ENCODE data around the gene TP53BP1. TPM values are rescaled to one million over a fixed set of nuclear protein-coding genes. Genes with fewer than 3 reads are reported as not detected.
A peak's percentile ranks its signal among the peaks of the same experiment; 100 is the strongest.

TP53BP1 gene
- total and polyA plus RNA-seq, 2 experiments from 2014 or later, result 20.1 to 46.4 TPM

DNA sequence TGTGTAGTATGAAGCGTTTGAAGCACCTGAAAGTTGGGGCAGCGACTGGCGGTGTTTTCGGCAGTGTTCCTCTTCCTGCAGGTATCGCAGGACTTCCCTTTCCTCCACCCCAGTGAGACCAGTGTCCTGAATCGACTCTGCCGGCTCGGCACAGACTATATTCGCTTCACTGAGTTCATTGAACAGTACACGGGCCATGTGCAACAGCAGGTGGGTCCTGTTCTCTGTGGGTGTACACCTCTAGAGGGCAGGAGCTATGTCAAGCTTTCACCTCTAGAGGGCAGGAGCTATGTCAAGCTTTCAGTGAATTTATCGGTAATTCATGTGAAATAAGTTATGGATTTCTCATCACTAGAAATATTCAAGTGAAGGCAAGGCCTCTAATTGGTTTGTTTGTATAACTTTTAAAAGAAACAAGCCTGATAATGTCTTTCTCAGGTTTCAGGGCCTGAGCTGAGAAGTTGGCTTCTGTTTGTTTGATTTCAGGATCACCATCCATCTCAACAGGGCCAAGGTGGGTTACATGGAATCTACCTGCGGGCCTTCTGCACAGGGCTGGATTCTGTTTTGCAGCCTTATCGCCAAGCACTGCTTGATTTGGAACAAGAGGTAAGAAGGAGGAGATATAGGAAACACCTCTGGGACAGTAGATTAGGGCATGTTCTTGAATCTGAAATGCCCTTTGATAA lies 116.8 kb downstream of the TP53BP1 start:
- no peak overlapping the region for H3K9ac ChIP-seq
- no peak overlapping the region for H3K4me2 ChIP-seq (ENCODE audit: unreplicated experiment)
- H3K79me2 ChIP-seq (ENCODE audit: insufficient read depth), result peaks cover 16% of the 10 kb centered on the region
- no peak overlapping the region for H3K27ac ChIP-seq
- no peaks in the 10 kb centered on the region for H3K27me3 ChIP-seq (replicated peaks; ENCODE audit: insufficient read depth)
- 82 to 87% methylated on average over 13 of the region's 13 CpGs for WGBS, 2 experiments (ENCODE audit: low coverage in 1 of 2, low lambda C conversion rate in 2 of 2, missing lambda C conversion rate in 2 of 2)
- no peaks in the 10 kb centered on the region; the same call in 1 of the 2 replicates for H3K4me1 ChIP-seq (ENCODE audit: insufficient read depth)
- in situ Hi-C loops (cut with MboI), result no loop called here
- no peak overlapping the region for H3K4me3 ChIP-seq
- H3K36me3 ChIP-seq (ENCODE audit: low read depth), result peaks cover 11% of the 10 kb centered on the region; the same call in 1 of the 2 replicates
- H2AFZ ChIP-seq, result no peak overlapping the region
- H3K9me2 ChIP-seq (ENCODE audit: insufficient read depth), result no peaks in the 10 kb centered on the region
- no peaks in the 10 kb centered on the region for H3F3A ChIP-seq (ENCODE audit: insufficient read depth)
- DNase-seq, result peak; percentile 61
- TF ChIP-seq EZH2 (IDR thresholded peaks at IDR 0.05; ENCODE audit: insufficient read depth, poor library complexity, severe bottlenecking), result no peak
- TF ChIP-seq EZH2phosphoT487 (IDR thresholded peaks at IDR 0.05; ENCODE audit: insufficient read depth, low read depth), result no peak
- H4K20me1 ChIP-seq (ENCODE audit: insufficient read depth), result no peaks in the 10 kb centered on the region
- H3K9me3 ChIP-seq (ENCODE audit: low read depth), result no peaks in the 10 kb centered on the region

DNA sequence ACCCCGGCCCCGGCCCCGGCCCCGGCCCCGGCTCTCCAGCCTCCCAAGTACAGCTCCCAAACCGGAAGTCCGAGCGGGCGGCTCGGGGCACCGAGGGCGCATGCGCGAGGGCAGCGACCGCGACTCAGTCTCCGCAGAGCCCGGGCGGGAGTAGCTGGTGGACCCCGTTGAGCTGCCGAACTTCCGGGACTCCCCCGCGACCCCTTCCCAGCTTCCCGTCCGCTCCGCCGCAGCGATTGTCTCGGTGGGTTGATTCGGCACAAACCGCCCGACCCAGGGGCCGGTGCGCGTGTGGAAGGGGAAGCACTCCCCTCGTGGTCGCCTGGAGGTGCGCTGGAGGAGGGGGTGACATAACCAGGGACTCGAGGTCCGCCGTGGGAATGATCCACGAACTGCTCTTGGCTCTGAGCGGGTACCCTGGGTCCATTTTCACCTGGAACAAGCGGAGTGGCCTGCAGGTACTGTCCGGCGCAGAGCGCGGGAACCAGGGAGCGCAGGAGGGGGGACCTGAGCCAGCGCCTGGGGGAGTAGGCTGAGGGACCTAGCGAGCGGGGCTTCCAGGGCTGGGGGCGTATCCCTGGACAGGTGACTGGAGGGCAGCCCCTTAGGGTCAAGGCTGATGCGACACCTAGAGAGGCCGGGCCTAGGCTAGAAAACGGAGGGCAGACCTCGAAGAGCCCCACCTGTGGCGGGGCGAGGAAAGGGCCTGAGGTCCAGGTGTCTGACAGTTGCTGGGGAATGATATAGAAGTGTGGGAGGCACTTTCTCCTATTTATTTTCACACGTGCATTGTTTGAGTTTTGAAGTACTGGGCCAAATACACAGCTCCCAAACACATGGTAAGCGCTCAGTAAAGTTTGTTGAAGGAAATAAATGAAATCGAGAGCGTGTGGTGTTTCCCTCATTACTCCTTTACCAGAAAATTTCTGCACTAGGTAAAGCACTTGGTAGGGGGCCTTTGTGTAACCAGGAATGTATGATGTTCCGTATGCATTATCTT lies 121.7 kb downstream of the TP53BP1 start, which contains the start of the genes TUBGCP4 and ZSCAN29:
Gene TUBGCP4, plus strand, starts transcription at position 127 of the 1,000 bp plus-strand sequence. Its CDS starts 254 bp downstream, at position 381.
Gene ZSCAN29, minus strand, starts transcription at position 69 of the 1,000 bp plus-strand sequence. CDS start 1,130 bp downstream, outside the sequence.
- WGBS, 2 experiments (ENCODE audit: low coverage in 1 of 2, low lambda C conversion rate in 2 of 2, missing lambda C conversion rate in 2 of 2), result 3 to 4% methylated on average over 58 to 61 of the region's 66 CpGs
- Histone ChIP-seq H3K27ac (no peak within 1 kb of the TSS), H3F3A (ENCODE audit: insufficient read depth) (no peaks in the 10 kb centered on the region), H3K9me3 (ENCODE audit: low read depth) (no peaks in the 10 kb centered on the region), H3K9me2 (ENCODE audit: insufficient read depth) (no peaks in the 10 kb centered on the region), H3K27me3 (replicated peaks; ENCODE audit: insufficient read depth) (no peaks in the 10 kb centered on the region), H3K4me1 (ENCODE audit: insufficient read depth) (no peaks in the 10 kb centered on the region; the same call in 1 of the 2 replicates), H3K36me3 (ENCODE audit: low read depth) (peaks cover 13% of the 10 kb centered on the region; the same call in 1 of the 2 replicates), H3K4me2 (ENCODE audit: unreplicated experiment) (peak within 1 kb of the TSS; percentile 97), H4K20me1 (ENCODE audit: insufficient read depth) (no peaks in the 10 kb centered on the region), H2AFZ (peak within 1 kb of the TSS; percentile 96), H3K9ac (peak within 1 kb of the TSS; percentile 75), H3K79me2 (ENCODE audit: insufficient read depth) (peaks cover 41% of the 10 kb centered on the region), H3K4me3 (peak within 1 kb of the TSS; percentile 86)
- in situ Hi-C loops (cut with MboI), result no loop called here
- peak; percentile 86 for DNase-seq
- TF ChIP-seq EZH2 (IDR thresholded peaks at IDR 0.05; ENCODE audit: insufficient read depth, poor library complexity, severe bottlenecking), result no peak
- TF ChIP-seq EZH2phosphoT487 (IDR thresholded peaks at IDR 0.05; ENCODE audit: insufficient read depth, low read depth), result no peak

DNA sequence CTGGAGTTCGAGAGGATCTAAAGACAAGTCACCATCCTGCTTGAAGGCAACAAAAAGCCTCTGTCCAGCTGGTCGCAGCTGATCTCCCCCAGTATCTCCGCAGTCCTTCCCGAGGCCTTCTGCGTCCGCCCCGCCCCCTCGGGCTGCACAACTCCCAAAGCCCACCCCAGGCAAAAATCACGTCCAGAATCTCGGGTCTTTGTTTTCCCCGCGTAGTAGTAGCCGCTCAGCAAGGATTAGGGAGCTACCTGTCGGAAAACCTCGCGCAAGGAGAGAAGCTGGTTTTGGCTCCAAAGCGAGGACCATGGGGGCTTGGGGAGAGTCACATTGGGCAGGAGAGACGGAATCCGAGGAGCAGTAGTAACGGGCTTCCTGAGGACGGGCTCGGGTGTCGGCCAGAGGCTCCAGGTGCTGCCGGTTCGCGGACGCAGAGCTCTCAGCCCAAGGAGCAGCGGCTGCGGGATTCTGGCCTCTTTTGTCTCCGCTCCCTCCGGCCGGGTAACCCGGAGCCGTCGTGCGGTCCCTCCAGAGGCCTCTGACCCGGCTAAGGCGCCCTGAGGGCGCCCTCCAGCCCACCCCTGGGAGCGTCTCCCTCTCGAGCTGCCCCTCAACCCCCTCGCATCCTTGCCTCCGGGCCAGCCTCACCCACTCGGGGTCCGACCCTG lies 122.5 kb downstream of the TP53BP1 start:
- no peak for TF ChIP-seq EZH2phosphoT487 (IDR thresholded peaks at IDR 0.05; ENCODE audit: insufficient read depth, low read depth)
- no peak for TF ChIP-seq EZH2 (IDR thresholded peaks at IDR 0.05; ENCODE audit: insufficient read depth, poor library complexity, severe bottlenecking)
- peak overlapping the region; percentile 96 for H2AFZ ChIP-seq
- peak overlapping the region; percentile 86 for H3K4me3 ChIP-seq
- H3K9me3 ChIP-seq (ENCODE audit: low read depth), result no peaks in the 10 kb centered on the region
- no peaks in the 10 kb centered on the region for H4K20me1 ChIP-seq (ENCODE audit: insufficient read depth)
- peak overlapping the region; percentile 97 for H3K4me2 ChIP-seq (ENCODE audit: unreplicated experiment)
- DNase-seq, result peak; percentile 65
- peaks cover 41% of the 10 kb centered on the region for H3K79me2 ChIP-seq (ENCODE audit: insufficient read depth)
- H3K4me1 ChIP-seq (ENCODE audit: insufficient read depth), result no peaks in the 10 kb centered on the region; the same call in 1 of the 2 replicates
- 1 to 2% methylated on average over 31 to 43 of the region's 45 CpGs for WGBS, 2 experiments (ENCODE audit: low coverage in 1 of 2, low lambda C conversion rate in 2 of 2, missing lambda C conversion rate in 2 of 2)
- H3K27me3 ChIP-seq (replicated peaks; ENCODE audit: insufficient read depth), result no peaks in the 10 kb centered on the region
- no peak overlapping the region for H3K27ac ChIP-seq
- peak overlapping the region; percentile 75 for H3K9ac ChIP-seq
- peaks cover 18% of the 10 kb centered on the region; the same call in 1 of the 2 replicates for H3K36me3 ChIP-seq (ENCODE audit: low read depth)
- no peaks in the 10 kb centered on the region for H3K9me2 ChIP-seq (ENCODE audit: insufficient read depth)
- no peaks in the 10 kb centered on the region for H3F3A ChIP-seq (ENCODE audit: insufficient read depth)
- in situ Hi-C loops (cut with MboI), result no loop called here

All from GM23248 (cell line).